ENCODE measurements around the gene CUX1.

GRCh38 chr7:102236102-102236501, 418.7 kb downstream of the CUX1 start:
- TF ChIP-seq GLIS3 (CRISPR knock-in tag; IDR thresholded peaks at IDR 0.05) (no peak), TCF4 (CRISPR knock-in tag; IDR thresholded peaks at IDR 0.05; ENCODE audit: borderline replicate concordance) (no peak), CSDC2 (CRISPR knock-in tag; IDR thresholded peaks at IDR 0.05) (no peak), ZC3H10 (CRISPR knock-in tag; IDR thresholded peaks at IDR 0.05) (no peak), RARB (CRISPR knock-in tag; IDR thresholded peaks at IDR 0.05) (no peak), SNAI2 (CRISPR knock-in tag; IDR thresholded peaks at IDR 0.05) (no peak), ESRRG (CRISPR knock-in tag; IDR thresholded peaks at IDR 0.05) (no peak), POU6F1 (CRISPR knock-in tag; IDR thresholded peaks at IDR 0.05; ENCODE audit: borderline replicate concordance, low read depth) (no peak), BACH2 (CRISPR knock-in tag; IDR thresholded peaks at IDR 0.05; ENCODE audit: borderline replicate concordance) (no peak), ZFP30 (CRISPR knock-in tag; IDR thresholded peaks at IDR 0.05) (no peak), ZNF8 (CRISPR knock-in tag; IDR thresholded peaks at IDR 0.05) (no peak)
- TF ChIP-seq, protein P1, sequence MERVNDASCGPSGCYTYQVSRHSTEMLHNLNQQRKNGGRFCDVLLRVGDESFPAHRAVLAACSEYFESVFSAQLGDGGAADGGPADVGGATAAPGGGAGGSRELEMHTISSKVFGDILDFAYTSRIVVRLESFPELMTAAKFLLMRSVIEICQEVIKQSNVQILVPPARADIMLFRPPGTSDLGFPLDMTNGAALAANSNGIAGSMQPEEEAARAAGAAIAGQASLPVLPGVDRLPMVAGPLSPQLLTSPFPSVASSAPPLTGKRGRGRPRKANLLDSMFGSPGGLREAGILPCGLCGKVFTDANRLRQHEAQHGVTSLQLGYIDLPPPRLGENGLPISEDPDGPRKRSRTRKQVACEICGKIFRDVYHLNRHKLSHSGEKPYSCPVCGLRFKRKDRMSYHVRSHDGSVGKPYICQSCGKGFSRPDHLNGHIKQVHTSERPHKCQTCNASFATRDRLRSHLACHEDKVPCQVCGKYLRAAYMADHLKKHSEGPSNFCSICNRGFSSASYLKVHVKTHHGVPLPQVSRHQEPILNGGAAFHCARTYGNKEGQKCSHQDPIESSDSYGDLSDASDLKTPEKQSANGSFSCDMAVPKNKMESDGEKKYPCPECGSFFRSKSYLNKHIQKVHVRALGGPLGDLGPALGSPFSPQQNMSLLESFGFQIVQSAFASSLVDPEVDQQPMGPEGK (CRISPR knock-in tag; IDR thresholded peaks at IDR 0.05; ENCODE audit: borderline replicate concordance): no peak

Data from SK-N-SH treated with all-trans-retinoic acid at 6 μM for 48 hours (cell line).